BE2C (cell line): ENCODE measurements around the gene CADM1.

Source experiments
- DNase-seq: peaks from one replicate; pipeline ENCODE4 v3.0.0-alpha.2; 2020
- H3K27me3 ChIP-seq: fragments of 250-450 bp; sonication (Bioruptor Pico); 2 replicates; pipeline ENCODE4 v1.5.1; 2020; ENCODE audit warnings: mild to moderate bottlenecking
- H3K36me3 ChIP-seq: fragments of 250-450 bp; sonication (Bioruptor Pico); 2 replicates; pipeline ENCODE4 v1.5.1; 2020; ENCODE audit warnings: mild to moderate bottlenecking
- H3K4me1 ChIP-seq: fragments of 250-450 bp; sonication (Bioruptor Pico); 2 replicates; pipeline ENCODE4 v1.5.1; 2020
- H3K4me3 ChIP-seq: 2 replicates; pipeline ENCODE4 v1.5.1; 2011; ENCODE audit warnings: low read depth, low read length
- H3K9me3 ChIP-seq: fragments of 250-450 bp; sonication (Bioruptor Pico); 2 replicates; pipeline ENCODE4 v1.5.1; 2020
- TF ChIP-seq, protein P1 (sequence below): IDR thresholded peaks from 2 replicates; pipeline ENCODE4 v1.5.1; 2012; ENCODE audit warnings: mild to moderate bottlenecking, low read depth, low read length

Gene CADM1

DNA sequence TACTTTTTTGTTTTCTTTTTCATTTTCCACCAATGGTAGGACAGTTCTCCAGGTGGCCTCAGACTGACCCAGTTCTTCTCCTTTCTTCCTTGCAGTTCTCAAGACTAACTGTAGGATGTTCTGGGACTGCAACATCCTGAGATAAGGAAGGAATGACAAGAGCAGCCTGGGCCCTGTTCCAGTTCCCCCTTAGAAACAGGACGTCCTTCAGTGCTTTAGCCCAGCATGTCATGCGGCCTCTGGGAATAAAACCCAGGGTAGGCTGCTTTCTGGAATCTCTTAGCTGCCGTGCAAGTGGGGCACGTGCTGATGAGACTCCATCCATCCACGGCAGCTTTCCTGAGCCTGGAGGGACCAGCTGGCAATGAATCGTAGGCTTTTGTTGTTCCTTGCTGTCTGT, 24.0 kb upstream of the CADM1 start:
- TF ChIP-seq, protein P1, sequence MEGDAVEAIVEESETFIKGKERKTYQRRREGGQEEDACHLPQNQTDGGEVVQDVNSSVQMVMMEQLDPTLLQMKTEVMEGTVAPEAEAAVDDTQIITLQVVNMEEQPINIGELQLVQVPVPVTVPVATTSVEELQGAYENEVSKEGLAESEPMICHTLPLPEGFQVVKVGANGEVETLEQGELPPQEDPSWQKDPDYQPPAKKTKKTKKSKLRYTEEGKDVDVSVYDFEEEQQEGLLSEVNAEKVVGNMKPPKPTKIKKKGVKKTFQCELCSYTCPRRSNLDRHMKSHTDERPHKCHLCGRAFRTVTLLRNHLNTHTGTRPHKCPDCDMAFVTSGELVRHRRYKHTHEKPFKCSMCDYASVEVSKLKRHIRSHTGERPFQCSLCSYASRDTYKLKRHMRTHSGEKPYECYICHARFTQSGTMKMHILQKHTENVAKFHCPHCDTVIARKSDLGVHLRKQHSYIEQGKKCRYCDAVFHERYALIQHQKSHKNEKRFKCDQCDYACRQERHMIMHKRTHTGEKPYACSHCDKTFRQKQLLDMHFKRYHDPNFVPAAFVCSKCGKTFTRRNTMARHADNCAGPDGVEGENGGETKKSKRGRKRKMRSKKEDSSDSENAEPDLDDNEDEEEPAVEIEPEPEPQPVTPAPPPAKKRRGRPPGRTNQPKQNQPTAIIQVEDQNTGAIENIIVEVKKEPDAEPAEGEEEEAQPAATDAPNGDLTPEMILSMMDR: peak; percentile 43
- peak; percentile 63 for DNase-seq
- Histone ChIP-seq H3K4me3 (no peak overlapping the region), H3K27me3 (no peaks in the 10 kb centered on the region), H3K9me3 (no peaks in the 10 kb centered on the region), H3K4me1 (peaks cover 13% of the 10 kb centered on the region; the same call in 1 of the 2 replicates), H3K36me3 (no peaks in the 10 kb centered on the region)

DNA sequence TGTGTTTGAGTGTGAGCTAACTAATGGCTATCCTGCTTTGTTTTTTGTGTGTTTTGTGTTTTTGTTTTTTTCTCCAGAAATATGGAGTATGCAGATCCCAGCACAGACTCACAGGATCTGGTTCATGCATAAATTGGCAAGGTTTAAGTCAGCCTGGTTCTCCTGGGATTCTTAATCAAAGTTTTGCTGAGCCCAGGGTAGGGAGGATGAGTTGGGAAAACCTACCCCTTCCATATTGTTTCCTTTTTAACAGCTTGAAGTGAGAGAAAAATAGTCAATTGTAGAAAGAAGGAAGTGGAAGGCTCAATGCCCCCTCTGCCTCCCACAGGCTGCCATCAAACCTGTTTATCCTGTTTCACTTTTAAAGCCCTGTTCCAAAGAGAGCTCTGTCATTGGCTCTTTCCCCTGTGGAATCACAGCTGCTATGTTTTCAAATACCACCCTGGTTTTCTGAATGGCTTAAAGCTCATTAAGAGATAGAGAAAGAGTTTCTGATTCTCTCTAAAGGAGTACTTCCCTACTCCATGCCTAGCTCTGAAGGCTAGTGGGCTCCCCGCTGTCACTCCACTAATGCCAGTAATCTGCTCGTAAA, 23.4 kb upstream of the CADM1 start:
- no peak overlapping the region for H3K4me3 ChIP-seq
- no peak for DNase-seq

DNA sequence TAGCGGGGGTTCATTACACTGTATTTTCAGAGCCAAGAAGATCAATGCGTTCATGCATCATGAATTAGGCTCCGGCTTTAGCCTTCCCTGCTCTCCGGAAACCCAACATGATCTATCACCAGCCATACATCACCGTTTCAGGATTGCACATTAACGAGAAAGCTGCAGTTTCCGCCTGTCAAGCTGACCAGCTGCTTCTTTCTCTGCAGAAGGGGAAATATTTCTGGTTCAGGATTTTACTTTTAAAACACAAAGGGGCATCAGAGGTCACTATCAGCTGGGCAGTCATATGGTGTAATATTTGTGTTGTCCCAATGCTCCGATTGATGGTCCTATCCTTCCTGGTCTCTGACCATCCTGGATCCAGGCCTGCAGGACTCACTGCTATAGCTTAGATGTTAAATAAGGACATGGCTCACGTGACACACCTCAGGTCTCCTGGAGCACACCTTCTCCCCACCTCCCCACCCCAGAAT, 21.4 kb upstream of the CADM1 start:
- peaks cover 13% of the 10 kb centered on the region; the same call in 1 of the 2 replicates for H3K4me1 ChIP-seq
- no peak for DNase-seq
- H3K36me3 ChIP-seq: no peaks in the 10 kb centered on the region
- no peaks in the 10 kb centered on the region for H3K9me3 ChIP-seq
- H3K27me3 ChIP-seq: no peaks in the 10 kb centered on the region
- TF ChIP-seq, protein P1: no peak
- H3K4me3 ChIP-seq: no peak overlapping the region

More for the DNA sequence above, 23.4 kb upstream of the CADM1 start:
- no peaks in the 10 kb centered on the region for H3K27me3 ChIP-seq
- no peaks in the 10 kb centered on the region for H3K9me3 ChIP-seq
- TF ChIP-seq, protein P1: no peak
- H3K36me3 ChIP-seq: no peaks in the 10 kb centered on the region
- peaks cover 13% of the 10 kb centered on the region; the same call in 1 of the 2 replicates for H3K4me1 ChIP-seq

DNA sequence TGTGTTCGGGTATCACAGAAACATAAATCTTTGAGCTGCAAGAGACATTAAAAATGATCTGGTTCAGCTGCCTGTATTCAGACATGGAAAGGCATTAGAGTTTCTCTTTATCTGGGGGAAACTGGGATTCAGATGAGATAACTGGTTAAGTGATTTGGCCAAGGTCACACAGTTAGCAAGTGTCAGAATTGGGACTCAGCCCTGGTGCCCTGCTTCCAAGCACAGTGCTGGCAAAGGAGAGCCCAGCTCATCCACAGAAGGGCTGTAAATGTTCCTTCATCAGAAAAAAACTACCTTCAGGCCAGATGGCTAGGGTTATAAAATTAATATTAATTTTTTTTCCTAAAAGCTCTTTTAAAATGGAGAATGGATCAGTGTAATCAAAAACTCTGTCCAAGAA, 20.4 kb upstream of the CADM1 start:
- DNase-seq: no peak
- H3K4me1 ChIP-seq: peaks cover 13% of the 10 kb centered on the region; the same call in 1 of the 2 replicates
- TF ChIP-seq, protein P1: no peak
- no peaks in the 10 kb centered on the region for H3K27me3 ChIP-seq
- no peaks in the 10 kb centered on the region for H3K9me3 ChIP-seq
- H3K36me3 ChIP-seq: no peaks in the 10 kb centered on the region
- H3K4me3 ChIP-seq: no peak overlapping the region

DNA sequence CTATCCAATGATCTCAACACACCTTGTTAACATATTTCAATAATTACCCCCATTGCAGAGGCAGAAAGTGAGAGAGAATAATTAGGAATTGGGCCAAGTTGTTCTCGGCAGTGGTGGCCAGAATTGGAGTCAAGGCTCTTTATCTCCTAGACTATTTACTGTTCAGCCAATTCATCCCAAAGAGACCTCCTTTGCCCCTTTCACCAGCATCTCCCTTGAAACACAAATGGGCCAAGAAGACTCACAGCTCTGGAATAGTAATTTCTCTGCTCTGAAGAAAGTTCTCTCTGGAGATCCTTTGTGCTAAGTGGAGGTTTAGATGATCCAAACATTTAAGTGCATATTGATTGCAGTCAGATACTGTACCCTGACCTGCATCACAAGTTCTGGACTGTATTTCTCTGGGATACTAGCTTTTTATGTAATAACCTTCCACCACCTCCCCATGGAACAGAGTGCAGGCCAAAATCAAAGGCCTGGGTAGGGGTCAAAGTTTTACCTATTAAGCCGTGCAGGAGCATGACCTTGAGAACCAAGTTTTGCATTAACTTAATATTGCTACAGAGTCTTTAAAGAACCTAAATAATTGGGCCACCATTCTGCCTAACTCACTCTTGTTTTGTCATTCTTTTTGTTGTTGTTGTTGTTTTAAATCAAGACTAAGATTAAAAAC, 19.6 kb upstream of the CADM1 start:
- Histone ChIP-seq H3K4me3 (no peak overlapping the region), H3K4me1 (peaks cover 13% of the 10 kb centered on the region; the same call in 1 of the 2 replicates), H3K27me3 (no peaks in the 10 kb centered on the region), H3K9me3 (no peaks in the 10 kb centered on the region), H3K36me3 (no peaks in the 10 kb centered on the region)
- TF ChIP-seq, protein P1: no peak
- DNase-seq: no peak

DNA sequence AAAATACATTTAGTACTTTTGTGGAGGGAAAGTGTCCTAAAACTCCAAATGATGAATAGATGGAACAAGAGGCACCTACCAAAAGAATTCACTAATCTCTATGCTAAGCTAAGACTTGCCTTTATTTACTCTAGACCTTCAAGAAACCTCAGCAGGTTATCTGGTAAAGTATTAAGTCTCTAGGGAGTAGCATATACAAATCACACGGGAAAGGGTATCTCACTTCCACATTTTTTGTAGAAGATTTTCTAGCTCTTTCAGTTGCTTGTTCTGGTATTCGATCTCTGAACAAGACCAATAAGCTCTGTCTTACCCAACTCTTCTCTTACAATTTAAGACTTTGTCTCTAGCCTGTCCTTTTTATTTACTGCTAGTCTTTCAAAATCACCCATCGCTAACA, 18.1 kb upstream of the CADM1 start:
- no peaks in the 10 kb centered on the region for H3K9me3 ChIP-seq

More for the DNA sequence above, 18.1 kb upstream of the CADM1 start:
- Histone ChIP-seq H3K36me3 (no peaks in the 10 kb centered on the region), H3K4me3 (no peak overlapping the region), H3K4me1 (peaks cover 7% of the 10 kb centered on the region; the same call in 1 of the 2 replicates), H3K27me3 (no peaks in the 10 kb centered on the region)
- DNase-seq: no peak
- TF ChIP-seq, protein P1: no peak
